Fibroblast of upper back skin (primary cell): Measurements from ENCODE around the gene ADAMTS3.

Experiments
- DNase-seq: peaks from one replicate; pipeline ENCODE4 v3.0.0-alpha.2; 2013

ADAMTS3 gene

GRCh38 chr4:72274251-72274650 lies 294.8 kb downstream of the ADAMTS3 start:
- no peak for DNase-seq

- DNase-seq = no peak
Observed at GRCh38 chr4:72255269-72255668, 313.8 kb downstream of the ADAMTS3 start.

DNA sequence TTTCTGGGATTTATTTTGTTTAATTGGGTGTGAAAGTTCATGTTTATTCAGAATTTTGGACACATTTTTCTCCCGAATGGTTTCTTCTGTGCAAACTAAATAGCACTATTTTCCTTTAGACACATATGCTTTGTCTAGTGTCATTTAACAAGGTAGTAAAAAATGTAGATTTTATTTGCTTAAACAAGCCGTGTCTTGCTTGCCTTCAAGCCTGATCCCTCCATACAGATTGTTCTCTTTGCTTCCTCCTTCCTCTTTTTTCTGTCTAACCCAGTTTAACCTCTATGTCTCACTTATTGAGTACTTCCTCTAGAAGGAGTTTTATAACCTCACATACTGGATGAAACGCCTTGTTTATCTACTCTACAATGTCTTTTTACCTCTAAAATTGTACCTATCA lies 325.4 kb downstream of the ADAMTS3 start:
- no peak for DNase-seq

GRCh38 chr4:72239487-72240116 lies 329.4 kb downstream of the ADAMTS3 start:
- DNase-seq = no peak
